Breast epithelium (tissue), 3 donors: Measurements from ENCODE around the gene MYO1B.

ENCODE experiments used
- CTCF ChIP-seq, 3 donors: fragments of 450-650 bp; IDR thresholded peaks; one replicate each; pipeline ENCODE4 v1.5.1; 2016 to 2017; ENCODE audit warnings: antibody characterized with exemption in 3 of 3, mild to moderate bottlenecking in 3 of 3, moderate library complexity in 3 of 3
- POLR2A ChIP-seq: fragments of 450-650 bp; IDR thresholded peaks from one replicate; pipeline ENCODE4 v1.6.1; 2016; ENCODE audit warnings: antibody characterized with exemption, mild to moderate bottlenecking, moderate library complexity

- TF ChIP-seq CTCF (IDR thresholded peaks at IDR 0.05) (no peak), POLR2A (no peak)
Observed at GRCh38 chr2:191470306-191470705, 225.1 kb downstream of the MYO1B start.
